CMK (cell line): ENCODE results near the gene KLHL17.
"Not testable (repeated sequence)": the region's sequence is repeated elsewhere in the genome, so short reads cannot be mapped to it uniquely, and the experiment has no call there.

Experiments
- DNase-seq: peaks from one replicate; pipeline ENCODE4 v3.0.0-alpha.2; 2010; ENCODE audit warnings: low read depth

KLHL17 gene

GRCh38 chr1:982765-983436 lies 22.5 kb downstream of the KLHL17 start:
- no peak for DNase-seq

DNA sequence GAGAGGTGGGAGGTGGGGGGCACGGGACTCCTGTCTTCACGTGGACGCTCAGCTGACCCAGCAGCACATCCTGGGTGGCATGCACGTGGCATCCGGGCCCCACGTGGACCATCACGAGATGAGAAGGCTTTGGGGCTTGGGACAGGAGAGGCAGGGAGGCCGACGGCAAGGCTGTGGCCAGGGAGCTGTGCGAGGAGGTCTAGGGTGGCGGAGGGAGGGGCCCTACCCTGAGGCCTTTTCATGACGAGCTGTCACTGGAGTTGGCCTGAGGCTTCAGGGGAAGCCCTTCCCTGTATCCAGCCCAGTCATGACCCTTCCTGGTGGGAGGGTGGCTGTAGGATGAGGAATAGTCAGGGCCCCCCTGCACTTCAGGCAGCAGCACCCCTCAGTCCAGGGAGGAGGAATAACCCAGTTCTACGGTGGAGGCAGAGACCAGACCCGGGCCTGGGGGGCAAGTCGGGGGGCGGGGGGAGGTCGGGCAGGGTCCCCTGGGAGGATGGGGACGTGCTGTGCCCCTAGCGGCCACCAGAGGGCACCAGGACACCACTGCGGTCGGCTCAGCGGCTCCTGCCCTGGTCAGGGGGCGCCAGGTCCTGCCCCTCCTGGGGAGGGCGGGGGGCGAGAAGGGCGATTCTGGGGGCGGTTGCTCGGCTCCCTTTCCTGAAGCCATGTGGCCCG lies 23.6 kb downstream of the KLHL17 start:
- DNase-seq, result no peak

GRCh38 chr1:984476-984814 lies 24.1 kb downstream of the KLHL17 start:
- DNase-seq, result no peak

DNA sequence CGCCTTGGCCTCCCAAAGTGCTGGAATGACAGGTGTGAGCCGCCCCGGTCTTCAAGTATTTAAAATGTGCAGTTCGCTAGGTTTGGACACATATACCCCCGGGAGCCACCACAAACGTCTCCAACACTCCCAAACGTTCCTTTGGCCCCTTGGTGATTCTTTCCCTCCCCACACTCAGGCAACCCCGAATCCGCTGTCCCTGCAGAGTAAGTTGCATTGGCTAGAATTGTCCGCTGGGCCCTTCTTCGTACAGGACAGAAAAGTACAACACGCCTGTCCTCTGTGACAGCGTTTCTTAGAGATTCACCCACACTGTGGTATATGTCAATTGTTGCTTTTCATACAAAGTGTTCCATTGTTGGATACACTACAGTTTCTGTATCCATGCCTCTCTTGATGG lies 24.7 kb downstream of the KLHL17 start:
- no peak for DNase-seq

- not testable (repeated sequence) for DNase-seq
Observed at GRCh38 chr1:988061-988460, 27.7 kb downstream of the KLHL17 start.

- DNase-seq, result not testable (repeated sequence)
Observed at GRCh38 chr1:991275-991674, 30.9 kb downstream of the KLHL17 start.

- no peak for DNase-seq
Observed at GRCh38 chr1:991895-992294, 31.5 kb downstream of the KLHL17 start.

GRCh38 chr1:992362-992761 lies 32.0 kb downstream of the KLHL17 start:
- DNase-seq, result no peak

DNA sequence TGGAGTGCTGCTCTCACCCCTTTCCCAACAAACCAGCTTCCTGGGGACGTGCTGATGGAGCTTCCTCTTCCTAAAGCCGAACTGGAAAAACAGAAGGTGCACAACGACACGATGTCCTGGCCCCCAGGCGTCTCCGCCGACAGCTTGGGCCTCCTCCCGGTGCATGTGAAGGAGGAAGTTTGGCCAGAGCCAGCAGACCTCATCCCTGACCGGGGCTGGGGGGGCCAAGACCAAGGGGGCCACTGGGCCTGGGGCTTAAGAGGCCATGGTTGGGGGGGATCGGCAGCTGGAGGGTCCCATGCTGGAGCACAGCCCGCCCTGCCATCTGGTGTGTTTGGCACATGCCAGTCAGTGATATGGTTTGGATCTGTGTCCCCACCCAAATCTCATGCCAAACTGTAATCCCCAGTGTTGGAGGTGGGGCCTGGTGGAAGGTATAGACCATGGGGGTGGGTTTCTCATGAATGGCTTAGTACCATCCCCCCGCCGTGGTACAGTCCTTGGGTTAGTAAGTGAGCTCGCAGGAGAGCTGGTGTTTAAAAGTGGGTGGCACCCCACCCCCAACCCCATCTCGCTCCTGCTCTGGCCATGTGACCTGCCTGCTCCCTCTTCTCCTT lies 33.1 kb downstream of the KLHL17 start:
- DNase-seq, result no peak

GRCh38 chr1:994546-994945 lies 34.2 kb downstream of the KLHL17 start:
- not testable (repeated sequence) for DNase-seq

GRCh38 chr1:995665-996633 lies 35.6 kb downstream of the KLHL17 start:
- DNase-seq, result no peak

GRCh38 chr1:996851-997712 lies 36.7 kb downstream of the KLHL17 start:
- no peak for DNase-seq

GRCh38 chr1:997713-997992 lies 37.3 kb downstream of the KLHL17 start:
- DNase-seq, result no peak

- DNase-seq, result no peak
Observed at GRCh38 chr1:997993-998744, 37.8 kb downstream of the KLHL17 start.

DNA sequence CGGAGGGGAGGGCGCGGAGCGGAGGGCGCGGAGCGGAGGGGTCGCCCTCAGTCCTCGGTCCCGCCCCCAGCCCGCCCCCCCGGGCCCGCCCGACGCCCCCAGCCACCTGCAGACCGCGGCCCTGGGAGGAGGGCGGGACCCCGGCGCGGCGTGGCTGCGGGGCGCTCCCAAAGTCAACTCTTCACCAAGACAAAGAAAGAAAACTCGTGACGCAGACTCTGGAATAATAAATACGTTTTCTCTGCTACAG lies 38.3 kb downstream of the KLHL17 start:
- DNase-seq, result no peak

DNA sequence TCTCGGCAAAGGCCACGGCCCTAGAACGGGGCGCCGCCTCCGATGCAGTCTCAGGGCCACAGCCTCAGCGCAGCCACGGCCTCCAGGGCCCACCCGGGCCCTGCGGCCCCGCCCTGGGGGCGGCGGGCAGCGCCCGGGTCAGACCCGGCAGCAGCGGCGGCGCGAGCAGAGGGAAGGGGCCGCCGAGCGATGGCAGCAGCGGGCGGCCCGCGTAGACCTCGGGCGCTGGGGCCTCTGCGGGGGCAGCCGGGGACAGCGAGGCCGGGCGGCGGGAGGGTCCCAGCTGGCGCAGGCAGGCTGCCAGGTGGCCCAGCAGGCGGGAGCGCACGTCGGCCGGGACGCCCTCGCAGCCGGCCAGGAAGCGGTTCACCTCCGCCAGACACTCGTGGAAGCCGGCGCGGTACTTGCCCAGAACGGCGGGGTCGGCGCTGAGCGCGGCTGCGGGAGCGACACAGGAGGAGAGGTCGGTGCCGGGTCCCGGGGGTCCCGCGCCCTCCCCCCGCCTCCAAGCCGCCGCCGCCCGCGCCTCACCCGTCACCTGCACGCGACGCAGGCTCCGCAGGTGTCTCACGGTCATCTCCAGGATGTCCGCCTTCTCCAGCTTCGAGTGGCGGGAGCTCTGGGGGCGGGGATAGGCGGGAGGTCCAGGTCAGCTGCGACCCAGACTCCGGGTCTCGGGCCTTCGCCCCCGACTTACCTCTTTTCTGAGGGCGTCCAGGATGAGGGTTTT lies 38.8 kb downstream of the KLHL17 start:
- DNase-seq, result no peak

DNA sequence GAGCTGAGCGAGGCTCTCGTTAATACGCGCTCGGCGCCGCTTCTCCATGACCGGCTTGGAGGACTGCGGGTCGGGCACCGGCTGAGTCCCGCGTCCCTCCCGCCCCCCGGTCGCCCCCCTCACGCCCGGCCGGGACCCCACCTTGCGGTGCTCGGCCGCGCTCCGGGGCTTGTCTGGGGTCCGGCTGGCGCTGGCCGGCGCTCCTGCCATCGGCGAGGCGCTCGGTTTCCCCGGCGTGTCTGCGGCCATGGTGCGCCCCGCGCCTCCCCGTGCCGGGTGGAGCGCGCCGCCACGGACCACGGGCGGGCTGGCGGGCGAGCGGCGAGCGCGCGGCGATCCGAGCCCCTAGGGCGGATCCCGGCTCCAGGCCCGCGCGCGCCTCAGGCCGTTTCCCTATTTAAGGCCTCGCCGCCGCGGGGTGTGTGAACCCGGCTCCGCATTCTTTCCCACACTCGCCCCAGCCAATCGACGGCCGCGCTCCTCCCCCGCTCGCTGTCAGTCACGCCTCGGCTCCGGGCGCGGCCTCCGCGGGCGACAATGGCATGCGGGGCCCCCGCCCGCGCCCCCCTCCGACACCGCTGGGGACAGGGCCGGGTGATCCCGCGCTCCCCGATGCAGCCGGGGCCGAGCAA lies 39.5 kb downstream of the KLHL17 start, which contains the start of gene HES4:
Gene HES4 (minus strand): TSS at position 373 of the 632 bp plus-strand sequence. CDS start 124 bp downstream, at position 249.
- no peak for DNase-seq

- DNase-seq, result no peak
Observed at GRCh38 chr1:1000357-1001056, 40.1 kb downstream of the KLHL17 start.

DNA sequence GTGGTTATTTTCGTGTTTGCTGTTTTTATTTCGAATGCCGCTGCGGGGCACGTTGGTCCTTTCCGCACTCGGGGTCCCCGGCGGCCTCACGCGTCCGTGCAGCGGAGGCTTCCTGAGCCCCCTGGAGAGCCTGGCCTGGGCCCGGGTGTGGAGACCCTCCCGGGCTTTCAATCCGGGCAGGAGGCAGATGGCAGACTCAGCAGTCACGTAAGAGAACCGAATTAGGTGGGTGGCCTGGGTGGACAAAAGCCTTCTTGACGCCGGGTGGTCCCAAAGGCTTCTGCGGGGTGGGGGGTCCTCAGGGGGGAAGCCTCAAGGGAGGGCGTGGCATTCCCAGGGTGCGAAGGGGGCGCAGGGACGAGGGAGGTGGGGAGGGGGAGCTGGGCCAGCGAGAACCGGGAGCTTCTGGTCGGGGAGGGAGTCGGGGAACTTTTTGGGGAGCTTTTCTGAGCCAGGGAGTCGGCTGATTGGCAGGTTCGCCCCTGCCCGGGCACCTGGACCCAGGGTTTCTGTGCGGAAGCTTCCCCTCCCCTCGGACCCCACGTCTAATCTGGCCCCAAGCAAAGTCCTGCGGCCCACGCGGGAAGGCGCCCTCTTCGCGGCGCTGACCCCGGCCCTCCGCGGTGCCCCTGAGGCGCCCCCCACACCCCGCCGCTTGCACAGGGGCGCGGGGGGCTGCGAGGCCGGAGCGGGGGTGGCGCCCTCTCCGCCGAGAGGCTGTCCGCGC lies 40.8 kb downstream of the KLHL17 start:
- no peak for DNase-seq
